GM23248 (cell line): ENCODE data around the gene HAND2. TPM values are rescaled to one million over a fixed set of nuclear protein-coding genes. Genes with fewer than 3 reads are reported as not detected.

ENCODE experiments used
- DNase-seq: peaks from one replicate; pipeline ENCODE4 v3.0.0-alpha.2; 2015
- H2AFZ ChIP-seq: fragments of 200-600 bp; sonication (generic); 2 replicates; pipeline ENCODE4 v1.6.1; 2016; ENCODE audit warnings: antibody characterized with exemption
- H3F3A ChIP-seq: fragments of 200-600 bp; sonication (generic); 2 replicates; pipeline ENCODE4 v1.6.1; 2016; ENCODE audit warnings: mild to moderate bottlenecking, antibody characterized with exemption, mixed run types; ENCODE audit not compliant: insufficient read depth
- H3K27ac ChIP-seq: fragments of 200-600 bp; sonication (generic); 2 replicates; pipeline ENCODE4 v1.5.1; 2016; ENCODE audit warnings: mild to moderate bottlenecking
- H3K27me3 ChIP-seq: fragments of 200-600 bp; sonication (generic); replicated peaks from 2 replicates; pipeline ENCODE4 v1.6.1; 2016; ENCODE audit warnings: mild to moderate bottlenecking; ENCODE audit not compliant: insufficient read depth
- H3K36me3 ChIP-seq: fragments of 200-600 bp; sonication (generic); 2 replicates; pipeline ENCODE4 v1.6.1; 2016; ENCODE audit warnings: low read depth, mild to moderate bottlenecking
- H3K4me1 ChIP-seq: fragments of 200-600 bp; sonication (generic); 2 replicates; pipeline ENCODE4 v1.6.1; 2016; ENCODE audit warnings: mild to moderate bottlenecking; ENCODE audit not compliant: insufficient read depth
- H3K4me2 ChIP-seq: fragments of 200-600 bp; sonication (generic); one replicate; pipeline ENCODE4 v1.6.1; 2016; ENCODE audit warnings: mild to moderate bottlenecking; ENCODE audit not compliant: unreplicated experiment
- H3K4me3 ChIP-seq: fragments of 200-600 bp; sonication (generic); 2 replicates; pipeline ENCODE4 v1.5.1; 2016; ENCODE audit warnings: mild to moderate bottlenecking
- H3K79me2 ChIP-seq: fragments of 200-600 bp; sonication (generic); 2 replicates; pipeline ENCODE4 v1.6.1; 2016; ENCODE audit warnings: mild to moderate bottlenecking; ENCODE audit not compliant: insufficient read depth
- H3K9ac ChIP-seq: fragments of 200-600 bp; sonication (generic); 2 replicates; pipeline ENCODE4 v1.6.1; 2016; ENCODE audit warnings: mild to moderate bottlenecking
- H3K9me2 ChIP-seq: fragments of 200-600 bp; sonication (generic); 2 replicates; pipeline ENCODE4 v1.6.1; 2016; ENCODE audit warnings: mixed run types, mild to moderate bottlenecking, moderate library complexity; ENCODE audit not compliant: insufficient read depth
- H3K9me3 ChIP-seq: fragments of 200-600 bp; sonication (generic); one replicate; pipeline ENCODE4 v1.6.1; 2017; ENCODE audit warnings: low read depth
- H4K20me1 ChIP-seq: fragments of 200-600 bp; sonication (generic); 2 replicates; pipeline ENCODE4 v1.6.0; 2016; ENCODE audit not compliant: insufficient read depth
- EZH2 ChIP-seq: fragments of 200-600 bp; sonication (generic); IDR thresholded peaks from 2 replicates; pipeline ENCODE4 v1.6.1; 2018; ENCODE audit warnings: antibody characterized with exemption, mild to moderate bottlenecking; ENCODE audit not compliant: insufficient read depth, poor library complexity, severe bottlenecking
- EZH2phosphoT487 ChIP-seq: fragments of 200-600 bp; sonication (generic); IDR thresholded peaks from 2 replicates; pipeline ENCODE4 v1.6.1; 2018; ENCODE audit warnings: antibody characterized with exemption, moderate library complexity, mild to moderate bottlenecking, low read depth; ENCODE audit not compliant: insufficient read depth
- WGBS, 2 experiments: methylation state at CpG; one replicate each; pipeline ENCODE4 v1.1.6; 2015 to 2017; ENCODE audit warnings: low lambda C conversion rate in 2 of 2, low coverage in 1 of 2; ENCODE audit errors: missing lambda C conversion rate in 2 of 2; 5-methylcytosine and 5-hydroxymethylcytosine counted together
- in situ Hi-C: fragments of 300-500 bp; cut with MboI; formaldehyde crosslinking; loops from 2 replicates; pipeline ENCODE4 v1.15.0; 2020
- polyA plus RNA-seq: library from polyadenylated mRNA; unstranded; fragments of >200 nt; fragmentation: Nextera tagmentation; extraction: Ambion mirVana; gene quantifications from 2 replicates; pipeline ENCODE4 v1.2.1, GENCODE V29; 2016
- total RNA-seq: library from RNA; depleted of rRNA; stranded (reverse); fragments of >200 nt; shearing (Covaris generic); gene quantifications from 2 replicates; pipeline ENCODE4 v1.2.3, GENCODE V29; 2014

HAND2 gene
- total and polyA plus RNA-seq, 2 experiments from 2014 or later = 11.2 to 19.3 TPM

DNA sequence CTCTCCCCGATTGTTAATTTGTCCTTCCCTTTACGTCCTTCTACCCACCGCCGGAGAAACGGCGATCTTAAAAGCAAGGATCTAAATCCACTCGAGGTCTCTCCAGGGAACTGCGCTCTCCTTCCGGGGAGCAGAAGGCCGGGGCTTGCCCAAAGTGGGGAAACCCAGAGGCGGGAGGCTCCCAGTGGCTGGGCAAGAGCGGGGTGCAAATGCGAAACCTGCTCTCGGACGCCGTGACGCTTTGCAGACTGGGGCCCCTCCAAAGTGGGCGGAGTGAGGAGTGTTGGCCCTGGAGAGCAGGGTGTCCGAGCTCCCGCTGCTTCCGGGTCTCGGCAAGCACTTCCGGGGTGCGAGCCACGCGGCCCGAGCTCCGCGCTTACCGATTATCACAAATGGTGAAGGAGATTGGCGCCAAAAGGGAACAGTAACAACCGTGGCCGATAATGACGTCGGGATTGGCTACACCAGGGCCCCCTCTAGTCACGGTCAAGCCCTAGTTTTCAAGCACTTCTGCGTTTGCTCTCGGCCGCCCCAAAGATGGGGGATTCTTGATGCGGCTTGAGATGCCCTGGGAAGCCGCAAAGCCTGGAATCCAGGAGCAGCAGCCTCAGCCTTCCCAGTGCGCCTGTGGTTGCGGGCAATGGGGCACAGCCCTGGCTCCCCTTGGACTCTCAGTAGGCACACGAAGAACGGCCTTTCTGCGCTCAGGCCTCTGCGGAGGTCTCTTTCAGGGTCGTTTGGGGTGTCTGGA is 29.0 kb downstream of the HAND2 start:
- Histone ChIP-seq H3K4me1 (no peaks in the 10 kb centered on the region), H3K79me2 (no peaks in the 10 kb centered on the region), H3K4me3 (no peak overlapping the region), H4K20me1 (no peaks in the 10 kb centered on the region), H3K9me3 (no peaks in the 10 kb centered on the region), H3F3A (no peaks in the 10 kb centered on the region), H3K27ac (no peak overlapping the region), H3K4me2 (no peak overlapping the region), H2AFZ (no peak overlapping the region), H3K9me2 (no peaks in the 10 kb centered on the region), H3K9ac (no peak overlapping the region), H3K36me3 (no peaks in the 10 kb centered on the region), H3K27me3 (peaks cover 6% of the 10 kb centered on the region; the same call in 1 of the 2 replicates)
- 89% methylated on average over 48 of the region's 48 CpGs for WGBS, 2 experiments
- in situ Hi-C loops = loop anchor here (25.0 kb wide), 1 partner anchor 811 kb away; no protein-coding TSS in a partner anchor
- no peak for DNase-seq
- TF ChIP-seq EZH2phosphoT487 = no peak

GRCh38 chr4:173499658-173500535 is 30.1 kb downstream of the HAND2 start:
- no peak for DNase-seq
- H3K4me2 ChIP-seq = no peak overlapping the region
- H2AFZ ChIP-seq = no peak overlapping the region
- H3K4me3 ChIP-seq = no peak overlapping the region
- H3K9me2 ChIP-seq = no peaks in the 10 kb centered on the region
- 83 to 84% methylated on average over 38 of the region's 38 CpGs for WGBS, 2 experiments
- in situ Hi-C loops = loop anchor here (10.0 to 25.0 kb wide), 2 partner anchors 175 to 812 kb away; no protein-coding TSS in a partner anchor
- H3F3A ChIP-seq = no peaks in the 10 kb centered on the region
- H3K4me1 ChIP-seq = no peaks in the 10 kb centered on the region
- TF ChIP-seq EZH2phosphoT487 (no peak), EZH2 (no peak)
- H3K27me3 ChIP-seq = peaks cover 11% of the 10 kb centered on the region; the same call in 1 of the 2 replicates
- H3K27ac ChIP-seq = no peak overlapping the region
- H3K79me2 ChIP-seq = no peaks in the 10 kb centered on the region
- no peaks in the 10 kb centered on the region for H3K36me3 ChIP-seq
- no peaks in the 10 kb centered on the region for H3K9me3 ChIP-seq
- no peaks in the 10 kb centered on the region for H4K20me1 ChIP-seq
- H3K9ac ChIP-seq = no peak overlapping the region

GRCh38 chr4:173498771-173499170 is 31.3 kb downstream of the HAND2 start:
- no peaks in the 10 kb centered on the region for H3K36me3 ChIP-seq
- no peaks in the 10 kb centered on the region for H3K4me1 ChIP-seq
- H3K79me2 ChIP-seq = no peaks in the 10 kb centered on the region
- no peaks in the 10 kb centered on the region for H4K20me1 ChIP-seq
- H3K9me3 ChIP-seq = no peaks in the 10 kb centered on the region
- DNase-seq = peak; percentile 55
- in situ Hi-C loops = loop anchor here (10.0 kb wide), 1 partner anchor 174 kb away; no protein-coding TSS in a partner anchor
- no peak overlapping the region for H3K4me3 ChIP-seq
- H3F3A ChIP-seq = no peaks in the 10 kb centered on the region
- no peaks in the 10 kb centered on the region for H3K9me2 ChIP-seq
- H3K4me2 ChIP-seq = no peak overlapping the region
- 22 to 24% methylated on average over 3 of the region's 3 CpGs for WGBS, 2 experiments
- no peak overlapping the region for H3K9ac ChIP-seq
- no peak overlapping the region for H3K27ac ChIP-seq
- H2AFZ ChIP-seq = no peak overlapping the region
- no peak for TF ChIP-seq EZH2
- TF ChIP-seq EZH2phosphoT487 = no peak
- peaks cover 12% of the 10 kb centered on the region; the same call in 1 of the 2 replicates for H3K27me3 ChIP-seq

DNA sequence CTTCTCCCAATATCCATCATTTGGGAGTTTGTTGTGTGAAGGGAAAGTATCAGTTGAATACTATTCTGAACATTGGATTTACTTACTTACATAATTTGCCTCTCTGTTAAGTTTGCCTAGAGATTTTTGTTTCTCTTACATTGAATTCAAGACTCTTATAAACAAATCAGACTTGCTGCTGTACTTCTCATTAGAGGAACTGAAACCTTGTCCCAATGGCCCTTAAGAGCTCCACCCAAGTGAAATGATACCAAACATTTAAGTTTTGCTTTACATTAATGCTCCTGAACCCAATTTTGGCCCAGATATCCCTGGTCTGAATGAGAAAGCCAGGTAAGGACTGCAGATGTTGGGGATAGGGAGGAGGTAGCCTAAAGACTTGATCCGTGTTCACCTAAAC is 32.0 kb downstream of the HAND2 start:
- TF ChIP-seq EZH2 (no peak), EZH2phosphoT487 (no peak)
- Histone ChIP-seq H2AFZ (no peak overlapping the region), H3K36me3 (no peaks in the 10 kb centered on the region), H4K20me1 (no peaks in the 10 kb centered on the region), H3K9me3 (no peaks in the 10 kb centered on the region), H3K79me2 (no peaks in the 10 kb centered on the region), H3K9ac (no peak overlapping the region), H3F3A (no peaks in the 10 kb centered on the region), H3K4me3 (no peak overlapping the region), H3K27me3 (peaks cover 17% of the 10 kb centered on the region; the same call in 1 of the 2 replicates), H3K9me2 (no peaks in the 10 kb centered on the region), H3K4me2 (no peak overlapping the region), H3K27ac (no peak overlapping the region), H3K4me1 (no peaks in the 10 kb centered on the region)
- DNase-seq = no peak
- in situ Hi-C loops = loop anchor here (10.0 kb wide), 1 partner anchor 173 kb away; no protein-coding TSS in a partner anchor
- WGBS, 2 experiments = 91 to 95% methylated on average over 1 of the region's 1 CpG
